Esophagus muscularis mucosa (tissue), 4 donors: ENCODE measurements around the gene ADCY7. TPM values are rescaled to one million over a fixed set of nuclear protein-coding genes. Genes with fewer than 3 reads are reported as not detected.
A peak's percentile ranks its signal among the peaks of the same experiment; 100 is the strongest.

Experiments used
- DNase-seq: peaks from one replicate; pipeline ENCODE4 v3.0.0-alpha.2; 2017; ENCODE audit errors: extremely low spot score
- H3K27ac ChIP-seq, 4 donors: fragments of 200-600 bp; sonication (generic); replicated peaks in 1 of 4; 1 replicate in 3 of 4; 2 replicates in 1 of 4; pipeline ENCODE4 v1.5.1; 2016 to 2019; ENCODE audit warnings: mild to moderate bottlenecking in 1 of 4
- H3K27me3 ChIP-seq, 4 donors: fragments of 200-600 bp; sonication (generic); one replicate each; pipeline versions ENCODE4 v1.5.1 to v1.6.0; 2016 to 2019
- H3K36me3 ChIP-seq, 4 donors: fragments of 200-600 bp; sonication (generic); one replicate each; pipeline ENCODE4 v1.5.1; 2016 to 2019
- H3K4me1 ChIP-seq, 4 donors: fragments of 200-600 bp; sonication (generic); one replicate each; pipeline ENCODE4 v1.5.1; 2016 to 2019
- H3K4me3 ChIP-seq, 4 donors: fragments of 200-600 bp; sonication (generic); 1 replicate in 2 of 4; 2 replicates in 2 of 4; pipeline ENCODE4 v1.5.1; 2016 to 2019; ENCODE audit warnings: mild to moderate bottlenecking in 4 of 4, moderate library complexity in 1 of 4
- H3K9me3 ChIP-seq, 4 donors: fragments of 200-600 bp; sonication (generic); 1 replicate in 3 of 4; 2 replicates in 1 of 4; pipeline ENCODE4 v1.5.1; 2016 to 2019
- EP300 ChIP-seq: sonication (generic); formaldehyde crosslinking; IDR thresholded peaks from one replicate; pipeline ENCODE4 v1.6.1; 2017; ENCODE audit warnings: antibody characterized with exemption
- POLR2A ChIP-seq: fragments of 450-650 bp; IDR thresholded peaks from one replicate; pipeline ENCODE4 v1.6.1; 2017; ENCODE audit warnings: antibody characterized with exemption, moderate library complexity, mild to moderate bottlenecking, low read depth
- POLR2AphosphoS5 ChIP-seq, 2 donors: sonication (generic); formaldehyde crosslinking; IDR thresholded peaks; one replicate each; pipeline ENCODE4 v1.6.1; 2017; ENCODE audit warnings: antibody characterized with exemption in 2 of 2
- WGBS: methylation state at CpG from one replicate; pipeline ENCODE4 v1.1.5; 2018; 5-methylcytosine and 5-hydroxymethylcytosine counted together
- intact Hi-C: fragments of 100-400 bp; cut with DNase I; formaldehyde crosslinking; loops from one replicate; pipeline ENCODE4 v1.15.1; 2023
- total RNA-seq, 4 donors: library from RNA; depleted of rRNA; stranded (reverse); fragments of >200 nt; gene quantifications; one replicate each; pipeline versions ENCODE4 v1.1.0 to v1.2.1, GENCODE V29; 2016
- TF ChIP-seq, protein P1 (sequence below), 3 experiments: fragments of 200-600 bp in 2 of 3; fragments of 450-650 bp in 1 of 3; sonication (generic) in 2 of 3; IDR thresholded peaks; one replicate each; pipeline ENCODE4 v1.5.1; 2017 to 2019; ENCODE audit warnings: antibody characterized with exemption in 3 of 3, mild to moderate bottlenecking in 2 of 3, moderate library complexity in 1 of 3

ADCY7 gene
- total RNA-seq, 4 donors from 2014 or later: 12.3 to 17.4 (median 15.6) TPM

DNA sequence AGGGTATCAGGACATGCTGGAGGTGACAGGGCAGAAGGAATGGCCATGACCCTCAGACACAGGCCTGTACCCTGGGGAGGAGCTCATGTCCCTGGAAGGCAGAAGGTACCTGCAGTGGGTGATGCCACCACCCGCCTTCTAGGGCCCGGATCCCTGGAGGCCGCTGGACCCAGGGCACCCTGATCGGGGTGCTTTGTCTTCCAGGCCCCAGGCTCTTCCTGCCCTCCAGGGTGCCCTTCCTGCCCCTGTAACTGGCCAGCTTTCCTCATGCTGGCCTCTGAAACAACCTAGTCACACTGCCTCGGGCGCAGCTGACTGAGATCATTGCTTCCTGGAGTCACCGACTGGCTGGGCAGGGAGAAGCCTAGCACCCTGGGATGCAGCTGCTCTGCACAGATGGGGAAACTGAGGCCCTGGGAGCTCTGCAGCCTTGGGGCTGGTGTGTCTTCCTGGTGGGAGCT, 5.8 kb downstream of the ADCY7 start:
- no peak for TF ChIP-seq POLR2A
- TF ChIP-seq, protein P1, sequence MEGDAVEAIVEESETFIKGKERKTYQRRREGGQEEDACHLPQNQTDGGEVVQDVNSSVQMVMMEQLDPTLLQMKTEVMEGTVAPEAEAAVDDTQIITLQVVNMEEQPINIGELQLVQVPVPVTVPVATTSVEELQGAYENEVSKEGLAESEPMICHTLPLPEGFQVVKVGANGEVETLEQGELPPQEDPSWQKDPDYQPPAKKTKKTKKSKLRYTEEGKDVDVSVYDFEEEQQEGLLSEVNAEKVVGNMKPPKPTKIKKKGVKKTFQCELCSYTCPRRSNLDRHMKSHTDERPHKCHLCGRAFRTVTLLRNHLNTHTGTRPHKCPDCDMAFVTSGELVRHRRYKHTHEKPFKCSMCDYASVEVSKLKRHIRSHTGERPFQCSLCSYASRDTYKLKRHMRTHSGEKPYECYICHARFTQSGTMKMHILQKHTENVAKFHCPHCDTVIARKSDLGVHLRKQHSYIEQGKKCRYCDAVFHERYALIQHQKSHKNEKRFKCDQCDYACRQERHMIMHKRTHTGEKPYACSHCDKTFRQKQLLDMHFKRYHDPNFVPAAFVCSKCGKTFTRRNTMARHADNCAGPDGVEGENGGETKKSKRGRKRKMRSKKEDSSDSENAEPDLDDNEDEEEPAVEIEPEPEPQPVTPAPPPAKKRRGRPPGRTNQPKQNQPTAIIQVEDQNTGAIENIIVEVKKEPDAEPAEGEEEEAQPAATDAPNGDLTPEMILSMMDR (IDR thresholded peaks at IDR 0.05): no peak
- TF ChIP-seq POLR2AphosphoS5 (IDR thresholded peaks at IDR 0.05): no peak
- TF ChIP-seq EP300: no peak
- 87% methylated on average over 6 of the region's 7 CpGs for WGBS

DNA sequence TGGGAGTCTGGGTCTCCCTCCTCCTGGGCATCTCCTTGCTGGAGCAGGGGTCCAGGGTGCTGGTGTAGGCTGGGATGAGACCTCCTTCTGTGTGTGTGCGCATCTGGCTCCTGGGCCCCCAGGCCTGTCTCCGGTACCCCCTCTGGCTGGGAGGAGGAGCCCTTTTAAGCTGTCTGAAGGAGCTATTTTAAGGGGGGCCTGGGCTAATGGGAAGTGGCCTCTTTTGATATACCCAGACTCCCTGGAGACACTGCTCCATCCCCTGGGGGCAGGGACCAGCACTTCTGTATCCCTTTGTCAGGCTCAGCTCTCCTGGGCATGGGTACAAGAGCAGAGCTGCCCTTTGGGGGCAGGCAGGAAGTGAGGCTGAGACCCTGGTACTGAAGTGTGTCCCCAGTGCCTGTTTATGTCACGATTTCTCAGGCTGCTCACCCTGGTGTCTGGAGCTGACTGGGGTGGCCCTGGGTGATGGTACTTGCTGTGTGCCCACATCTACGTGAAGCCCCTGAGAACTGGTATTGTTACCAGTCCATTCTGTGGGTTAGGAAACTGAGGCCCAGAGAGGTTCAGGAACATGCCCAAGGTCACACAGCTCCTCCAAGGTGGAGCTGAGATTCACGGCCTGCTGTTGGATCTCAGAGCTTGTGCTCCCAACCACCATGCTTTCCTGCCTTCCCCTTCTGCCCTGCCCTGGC, 6.5 kb downstream of the ADCY7 start:
- H3K4me1 ChIP-seq: peaks cover 0 to 22% (median 9%) of the 10 kb centered on the region in 4 donors
- no peaks in the 10 kb centered on the region for H3K27me3 ChIP-seq
- no peaks in the 10 kb centered on the region for H3K36me3 ChIP-seq
- DNase-seq: no peak
- H3K4me3 ChIP-seq: no peak overlapping the region
- WGBS: 86% methylated on average over 1 of the region's 5 CpGs
- no peak overlapping the region for H3K27ac ChIP-seq
- H3K9me3 ChIP-seq: no peaks in the 10 kb centered on the region
- intact Hi-C loops: no loop called here
- no peak for TF ChIP-seq EP300

More for the DNA sequence above, 5.8 kb downstream of the ADCY7 start:
- no peak overlapping the region for H3K27ac ChIP-seq
- no peak for DNase-seq
- H3K4me3 ChIP-seq: no peak overlapping the region
- no peaks in the 10 kb centered on the region for H3K27me3 ChIP-seq
- intact Hi-C loops: no loop called here
- peaks cover 0 to 25% (median 11%) of the 10 kb centered on the region in 4 donors for H3K4me1 ChIP-seq
- no peaks in the 10 kb centered on the region for H3K9me3 ChIP-seq
- H3K36me3 ChIP-seq: no peaks in the 10 kb centered on the region

DNA sequence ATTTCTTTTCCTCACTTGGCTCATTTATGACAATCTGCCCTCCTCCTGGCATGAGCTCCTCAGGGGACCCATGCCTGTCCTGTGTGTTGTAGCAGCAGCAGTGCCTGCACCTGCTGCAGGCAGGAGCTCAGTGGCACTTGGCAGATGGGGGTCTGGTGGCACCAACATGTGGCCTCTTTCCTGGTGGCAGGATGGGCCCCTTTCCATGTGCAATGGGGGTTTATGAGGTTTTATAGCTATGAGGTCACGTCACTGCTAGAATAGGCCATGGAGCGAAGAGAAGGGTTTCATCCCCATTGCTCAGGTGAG, 7.0 kb downstream of the ADCY7 start:
- H3K4me1 ChIP-seq: peaks cover 0 to 22% (median 9%) of the 10 kb centered on the region in 4 donors
- WGBS: 100% methylated on average over 1 of the region's 2 CpGs
- no peaks in the 10 kb centered on the region for H3K27me3 ChIP-seq
- no peak overlapping the region for H3K4me3 ChIP-seq
- no peaks in the 10 kb centered on the region for H3K9me3 ChIP-seq
- DNase-seq: no peak
- H3K36me3 ChIP-seq: no peaks in the 10 kb centered on the region
- TF ChIP-seq POLR2A: no peak
- TF ChIP-seq, protein P1 (IDR thresholded peaks at IDR 0.05): no peak
- no peak overlapping the region for H3K27ac ChIP-seq
- intact Hi-C loops: no loop called here

DNA sequence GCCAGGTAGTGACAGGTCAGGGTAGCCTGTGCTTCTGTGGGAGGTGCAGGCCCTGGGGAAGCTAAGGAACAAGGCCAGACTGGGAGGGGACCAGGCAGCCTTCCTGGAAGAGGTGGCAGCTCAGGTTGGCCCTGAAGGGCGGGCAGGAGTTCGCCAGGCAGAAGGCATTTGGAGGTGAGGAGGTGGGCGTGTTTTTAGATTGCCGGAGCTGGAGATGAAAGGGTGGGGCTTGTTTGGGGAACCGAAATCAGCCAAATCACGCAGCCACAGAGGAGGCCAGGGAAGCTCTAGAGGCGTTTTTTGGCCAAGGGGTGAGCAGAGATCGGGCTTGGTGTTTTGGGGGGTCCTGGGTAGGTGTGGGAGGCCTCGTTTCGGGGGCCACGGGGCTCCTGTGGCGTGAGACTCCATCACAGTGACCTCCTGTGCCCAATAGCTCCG, 7.6 kb downstream of the ADCY7 start:
- DNase-seq: no peak
- intact Hi-C loops: no loop called here
- Histone ChIP-seq H3K27me3 (no peaks in the 10 kb centered on the region), H3K4me1 (peaks cover 0 to 22% (median 9%) of the 10 kb centered on the region in 4 donors), H3K36me3 (no peaks in the 10 kb centered on the region), H3K4me3 (peak overlapping the region; percentile 30 to 42 (median 34)), H3K9me3 (no peaks in the 10 kb centered on the region), H3K27ac (peak overlapping the region; percentile 47 to 65 (median 54))
- WGBS: 59% methylated on average over 11 of the region's 13 CpGs
- TF ChIP-seq, protein P1 (IDR thresholded peaks at IDR 0.05): no peak
- TF ChIP-seq EP300: no peak
- TF ChIP-seq POLR2A: no peak
- no peak for TF ChIP-seq POLR2AphosphoS5 (IDR thresholded peaks at IDR 0.05)

DNA sequence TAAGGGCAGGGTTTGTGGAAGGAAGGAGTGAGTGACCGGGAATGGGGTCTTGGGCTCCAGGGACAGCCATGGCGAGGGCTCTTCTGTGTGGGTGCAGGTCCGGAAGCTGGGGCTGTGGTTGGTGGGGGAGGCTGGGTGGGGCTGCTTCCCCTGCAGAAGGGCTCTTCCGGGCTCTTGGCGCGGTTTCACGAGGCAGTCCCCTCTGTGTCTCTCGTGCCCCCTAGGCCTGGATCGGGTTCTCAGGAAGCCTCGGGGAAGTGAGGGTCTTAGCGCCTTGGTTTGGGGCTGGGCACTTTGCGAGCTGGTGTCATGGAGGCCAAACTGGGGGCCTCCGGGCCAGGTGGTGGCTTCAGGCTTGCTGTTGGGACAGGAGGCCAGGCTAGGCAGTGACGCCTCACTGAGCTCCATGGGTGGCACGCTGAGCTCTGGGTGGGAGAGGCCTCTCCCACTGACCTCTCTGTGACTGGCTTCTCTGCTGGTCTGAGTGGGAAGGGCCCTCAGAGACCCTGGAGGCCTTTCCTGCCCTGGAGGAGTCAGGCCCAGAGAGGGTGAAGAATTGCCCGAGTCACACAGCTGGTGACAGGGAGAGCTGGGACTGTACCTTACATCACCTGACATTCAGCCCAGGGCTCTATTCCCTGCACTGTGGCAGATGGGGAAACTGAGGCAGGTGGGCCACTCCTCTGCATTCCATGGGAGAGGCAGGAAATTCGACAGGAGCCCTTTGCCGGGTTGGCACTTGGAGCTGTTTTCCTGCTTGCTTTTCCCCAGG, 8.2 kb downstream of the ADCY7 start:
- Histone ChIP-seq H3K27ac (peak overlapping the region; percentile 47 to 65 (median 54)), H3K4me3 (peak overlapping the region; percentile 30 to 42 (median 34)), H3K36me3 (no peaks in the 10 kb centered on the region), H3K9me3 (no peaks in the 10 kb centered on the region), H3K4me1 (peaks cover 0 to 22% (median 9%) of the 10 kb centered on the region in 4 donors), H3K27me3 (no peaks in the 10 kb centered on the region)
- TF ChIP-seq, protein P1 (IDR thresholded peaks at IDR 0.05): no peak
- TF ChIP-seq POLR2A (no peak), EP300 (no peak), POLR2AphosphoS5 (IDR thresholded peaks at IDR 0.05) (no peak)
- intact Hi-C loops: no loop called here
- no peak for DNase-seq
- 74% methylated on average over 15 of the region's 18 CpGs for WGBS
